Lower lobe of right lung (tissue), 2 donors: ENCODE data around the gene SCAMP5. TPM values are rescaled to one million over a fixed set of nuclear protein-coding genes. Genes with fewer than 3 reads are reported as not detected.

Experiments used
- ATAC-seq, 2 donors: fragments of 200-7000 bp; cut with Tn5 transposase; one replicate each; pipeline ENCODE4 v1.9.1; 2020 to 2022; ENCODE audit warnings: mild to moderate bottlenecking in 2 of 2, moderate library complexity in 2 of 2
- DNase-seq: peaks from one replicate; pipeline ENCODE4 v3.0.0-alpha.2; 2020
- H3K27ac ChIP-seq: fragments of 200-600 bp; one replicate; pipeline ENCODE4 v1.8.0; 2022
- H3K27me3 ChIP-seq: fragments of 200-600 bp; one replicate; pipeline ENCODE4 v1.8.0; 2022; ENCODE audit warnings: low read depth
- H3K36me3 ChIP-seq: fragments of 200-600 bp; one replicate; pipeline ENCODE4 v1.8.0; 2022; ENCODE audit warnings: mild to moderate bottlenecking
- H3K4me1 ChIP-seq: fragments of 200-600 bp; one replicate; pipeline ENCODE4 v1.8.0; 2022
- H3K4me3 ChIP-seq: fragments of 200-600 bp; one replicate; pipeline ENCODE4 v1.8.0; 2022; ENCODE audit warnings: mild to moderate bottlenecking
- H3K9me3 ChIP-seq: fragments of 200-600 bp; one replicate; pipeline ENCODE4 v1.8.0; 2022
- intact Hi-C: fragments of 100-400 bp; cut with DNase I; formaldehyde crosslinking; loops from one replicate; pipeline ENCODE4 v1.11.0; 2022
- total RNA-seq: library from RNA; stranded (reverse); fragmentation: NEBNext Ultra II Directional; extraction: Animal tissue kit (Norgen Biotek cat#: 25700); gene quantifications from one replicate; pipeline ENCODE4 v1.2.1, GENCODE V29; 2021
- TF ChIP-seq, protein P1 (sequence below): fragments of 200-600 bp; IDR thresholded peaks from one replicate; pipeline ENCODE4 v1.8.0; 2022; ENCODE audit warnings: antibody characterized with exemption, mild to moderate bottlenecking
- donor health status: DM: no; HTN: yes; CAD: no; lungs with severe emphysema.

Gene SCAMP5
- total RNA-seq, 1 donor from 2014 or later: 1.9 TPM

DNA sequence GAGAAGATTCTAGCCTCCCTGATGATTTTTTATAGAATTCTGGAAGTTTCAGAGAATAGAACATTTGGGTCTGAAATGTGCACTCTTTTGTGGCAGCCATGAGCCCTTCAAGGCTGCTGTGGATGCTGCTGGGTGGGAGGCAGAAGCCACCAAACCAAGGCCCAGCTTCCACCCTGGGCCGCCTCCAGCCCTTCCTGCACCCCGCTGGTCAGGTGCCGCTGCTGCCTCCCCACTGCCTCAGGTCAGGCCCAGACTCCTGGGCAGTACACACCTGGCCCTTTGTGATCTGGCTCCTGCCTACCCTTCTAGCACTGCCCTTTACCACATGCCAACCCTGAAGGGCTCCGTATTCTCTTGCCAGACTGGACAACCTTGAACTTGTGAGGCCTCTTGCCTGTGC, 56.3 kb downstream of the SCAMP5 start:
- no peaks in the 10 kb centered on the region for H3K36me3 ChIP-seq
- no peak overlapping the region for H3K4me3 ChIP-seq
- DNase-seq (no peak), ATAC-seq (no peak)
- no peaks in the 10 kb centered on the region for H3K27me3 ChIP-seq
- peaks cover 41% of the 10 kb centered on the region for H3K4me1 ChIP-seq
- intact Hi-C loops: no loop called here
- TF ChIP-seq, protein P1, sequence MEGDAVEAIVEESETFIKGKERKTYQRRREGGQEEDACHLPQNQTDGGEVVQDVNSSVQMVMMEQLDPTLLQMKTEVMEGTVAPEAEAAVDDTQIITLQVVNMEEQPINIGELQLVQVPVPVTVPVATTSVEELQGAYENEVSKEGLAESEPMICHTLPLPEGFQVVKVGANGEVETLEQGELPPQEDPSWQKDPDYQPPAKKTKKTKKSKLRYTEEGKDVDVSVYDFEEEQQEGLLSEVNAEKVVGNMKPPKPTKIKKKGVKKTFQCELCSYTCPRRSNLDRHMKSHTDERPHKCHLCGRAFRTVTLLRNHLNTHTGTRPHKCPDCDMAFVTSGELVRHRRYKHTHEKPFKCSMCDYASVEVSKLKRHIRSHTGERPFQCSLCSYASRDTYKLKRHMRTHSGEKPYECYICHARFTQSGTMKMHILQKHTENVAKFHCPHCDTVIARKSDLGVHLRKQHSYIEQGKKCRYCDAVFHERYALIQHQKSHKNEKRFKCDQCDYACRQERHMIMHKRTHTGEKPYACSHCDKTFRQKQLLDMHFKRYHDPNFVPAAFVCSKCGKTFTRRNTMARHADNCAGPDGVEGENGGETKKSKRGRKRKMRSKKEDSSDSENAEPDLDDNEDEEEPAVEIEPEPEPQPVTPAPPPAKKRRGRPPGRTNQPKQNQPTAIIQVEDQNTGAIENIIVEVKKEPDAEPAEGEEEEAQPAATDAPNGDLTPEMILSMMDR: no peak
- no peaks in the 10 kb centered on the region for H3K9me3 ChIP-seq
- no peak overlapping the region for H3K27ac ChIP-seq

DNA sequence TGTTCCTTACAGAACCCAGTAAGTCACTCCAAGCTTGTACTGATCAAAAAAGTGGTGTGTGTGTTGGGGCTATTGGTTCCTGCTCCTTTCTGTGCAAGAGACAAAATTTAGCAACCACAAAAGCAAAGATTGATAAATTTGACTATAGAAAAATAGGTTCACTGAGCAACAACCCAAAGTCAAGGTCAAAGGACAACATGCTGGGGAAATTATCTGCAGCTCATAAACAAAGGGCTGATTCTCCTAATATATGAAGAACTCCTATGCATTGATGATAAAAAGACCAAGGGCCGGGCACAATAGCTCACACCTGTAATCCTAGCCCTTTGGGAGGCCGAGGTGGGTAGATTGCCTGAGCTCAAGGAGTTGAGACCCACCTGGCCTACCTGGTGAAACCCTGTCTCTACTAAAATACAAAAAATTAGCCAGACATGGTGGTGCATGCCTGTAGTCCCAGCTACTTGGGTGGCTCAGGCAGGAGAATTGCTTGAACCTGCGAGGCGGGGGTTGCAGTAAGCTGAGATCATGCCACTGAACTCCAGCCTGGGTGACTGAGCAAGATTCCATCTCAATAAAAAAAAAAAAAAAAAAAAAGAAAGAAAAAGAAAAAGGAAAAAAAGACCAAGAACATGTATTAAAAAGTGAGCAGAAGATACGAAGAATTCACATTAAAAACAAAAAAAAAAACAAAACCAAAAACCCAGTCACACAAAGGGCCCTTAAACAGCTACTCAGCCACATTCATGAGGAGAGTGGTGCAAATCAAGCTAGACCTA, 57.8 kb downstream of the SCAMP5 start:
- intact Hi-C loops: no loop called here
- no peak overlapping the region for H3K4me3 ChIP-seq
- peaks cover 32% of the 10 kb centered on the region for H3K4me1 ChIP-seq
- no peaks in the 10 kb centered on the region for H3K27me3 ChIP-seq
- no peak overlapping the region for H3K27ac ChIP-seq
- H3K36me3 ChIP-seq: no peaks in the 10 kb centered on the region
- ATAC-seq (no peak), DNase-seq (no peak)
- no peaks in the 10 kb centered on the region for H3K9me3 ChIP-seq
- TF ChIP-seq, protein P1: no peak

- ATAC-seq (no peak), DNase-seq (no peak)
- Histone ChIP-seq H3K27me3 (no peaks in the 10 kb centered on the region), H3K4me3 (no peak overlapping the region), H3K36me3 (no peaks in the 10 kb centered on the region), H3K27ac (no peak overlapping the region), H3K9me3 (no peaks in the 10 kb centered on the region), H3K4me1 (peaks cover 31% of the 10 kb centered on the region)
- intact Hi-C loops: no loop called here
- TF ChIP-seq, protein P1: no peak
Observed at GRCh38 chr15:75053748-75054125, 58.4 kb downstream of the SCAMP5 start.

- no peak for DNase-seq
- intact Hi-C loops: no loop called here
- ATAC-seq: no peak
- Histone ChIP-seq H3K27me3 (no peaks in the 10 kb centered on the region), H3K4me3 (no peak overlapping the region), H3K4me1 (peaks cover 25% of the 10 kb centered on the region), H3K9me3 (no peaks in the 10 kb centered on the region), H3K27ac (no peak overlapping the region), H3K36me3 (no peaks in the 10 kb centered on the region)
- TF ChIP-seq, protein P1: no peak
Observed at GRCh38 chr15:75054172-75054897, 59.0 kb downstream of the SCAMP5 start.

DNA sequence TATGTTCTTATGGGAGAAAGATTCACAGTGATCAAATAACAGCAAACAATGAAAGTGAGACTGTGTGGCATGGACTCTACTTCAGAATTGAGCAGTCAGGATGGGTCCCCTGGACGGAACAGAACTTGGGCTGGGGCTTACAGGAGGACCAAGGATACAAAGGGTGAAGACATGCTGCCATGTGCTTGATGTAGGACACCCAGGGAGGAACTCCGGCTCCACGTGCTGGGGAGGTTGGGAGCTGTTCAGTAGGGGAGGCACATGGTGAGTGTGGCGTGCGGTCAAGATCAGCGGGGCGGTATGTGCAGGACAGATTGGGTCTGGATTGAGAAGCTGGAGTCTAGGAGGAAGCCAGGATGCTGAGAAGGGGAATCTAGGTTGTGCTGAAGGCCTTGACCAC, 60.7 kb downstream of the SCAMP5 start:
- Histone ChIP-seq H3K9me3 (no peaks in the 10 kb centered on the region), H3K27me3 (no peaks in the 10 kb centered on the region), H3K27ac (no peak overlapping the region), H3K4me1 (peaks cover 18% of the 10 kb centered on the region), H3K36me3 (no peaks in the 10 kb centered on the region), H3K4me3 (no peak overlapping the region)
- ATAC-seq: no peak
- intact Hi-C loops: no loop called here
- TF ChIP-seq, protein P1: no peak
- no peak for DNase-seq
